ENCODE measurements around the gene B3GALT6.

The B3GALT6 gene

GRCh38 chr1:1232796-1233566, 944 bp downstream of the B3GALT6 start:
- no peak for DNase-seq (ENCODE audit: low read depth)

- no peak for DNase-seq (ENCODE audit: low read depth)
These were observed 1.5 kb downstream of the B3GALT6 start for GRCh38 chr1:1233567-1233892.

DNA sequence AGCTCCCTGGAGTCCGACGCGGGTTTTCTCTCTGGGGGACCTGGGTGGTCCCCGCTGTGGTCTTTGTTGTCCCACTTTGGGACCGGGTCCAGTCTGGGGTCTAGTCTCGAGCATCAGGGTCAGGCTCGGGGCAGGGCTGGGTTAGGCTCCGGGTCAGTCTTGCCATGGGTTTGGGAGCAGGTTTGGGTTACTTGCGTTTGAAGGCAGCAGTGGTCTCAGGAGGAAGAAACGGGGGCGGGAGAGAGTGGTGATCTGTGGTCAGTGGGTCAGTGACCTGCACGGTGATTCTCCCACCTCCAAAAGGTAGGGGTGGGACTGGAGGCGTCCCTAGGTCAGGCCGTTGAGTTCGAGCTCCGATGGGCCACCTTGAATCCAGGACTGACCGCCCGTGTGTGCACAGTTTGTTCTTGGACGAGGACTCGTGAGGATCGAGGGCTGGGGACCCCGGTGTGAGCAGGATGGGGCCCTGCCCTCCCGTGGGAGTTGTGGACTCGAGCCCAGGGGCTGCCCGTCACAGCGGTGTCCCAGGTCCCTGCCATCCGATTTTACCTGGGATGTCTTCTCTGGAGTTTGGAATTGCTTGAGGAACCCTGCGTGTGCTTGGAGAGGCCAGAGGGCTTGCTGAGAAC, 2.3 kb downstream of the B3GALT6 start:
- no peak for DNase-seq (ENCODE audit: low read depth)

DNA sequence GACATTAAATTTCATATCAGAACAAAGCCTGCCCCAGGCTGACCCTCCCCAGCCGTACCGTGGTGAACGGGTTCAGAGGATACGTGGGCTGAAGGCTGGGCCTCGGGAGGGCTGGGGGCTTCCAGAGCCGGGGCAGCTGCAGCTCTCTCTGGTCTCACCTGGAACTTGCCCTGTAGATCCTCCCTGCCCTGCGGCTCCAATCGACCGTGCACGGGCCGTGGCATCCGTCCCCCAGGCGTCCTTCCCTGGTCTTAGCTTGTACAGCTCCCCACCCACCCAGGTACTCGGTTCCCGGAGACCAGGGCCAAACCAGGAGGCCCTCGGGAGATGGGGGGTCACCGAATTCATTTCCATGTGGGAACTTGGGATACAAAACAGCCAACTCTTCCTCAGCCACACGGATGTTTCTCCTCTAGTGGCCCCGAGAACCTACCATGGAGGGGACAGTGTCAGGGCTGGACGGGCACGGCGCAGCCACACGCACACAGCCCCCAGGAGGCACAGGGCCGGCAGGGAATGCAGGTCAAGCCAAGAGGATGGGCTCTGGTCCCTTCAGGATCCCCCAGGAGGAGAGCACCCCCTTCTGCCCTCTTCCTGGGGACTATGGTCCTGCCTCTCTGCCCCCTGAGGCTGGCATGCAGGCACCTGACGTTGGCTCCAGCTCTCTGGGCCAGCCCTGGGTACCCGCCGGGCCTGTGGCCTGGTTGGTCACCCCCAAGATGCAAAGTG, 3.1 kb downstream of the B3GALT6 start:
- DNase-seq (ENCODE audit: low read depth), result no peak

- DNase-seq (ENCODE audit: low read depth), result no peak
These were observed 4.2 kb downstream of the B3GALT6 start for GRCh38 chr1:1236176-1236763.

DNA sequence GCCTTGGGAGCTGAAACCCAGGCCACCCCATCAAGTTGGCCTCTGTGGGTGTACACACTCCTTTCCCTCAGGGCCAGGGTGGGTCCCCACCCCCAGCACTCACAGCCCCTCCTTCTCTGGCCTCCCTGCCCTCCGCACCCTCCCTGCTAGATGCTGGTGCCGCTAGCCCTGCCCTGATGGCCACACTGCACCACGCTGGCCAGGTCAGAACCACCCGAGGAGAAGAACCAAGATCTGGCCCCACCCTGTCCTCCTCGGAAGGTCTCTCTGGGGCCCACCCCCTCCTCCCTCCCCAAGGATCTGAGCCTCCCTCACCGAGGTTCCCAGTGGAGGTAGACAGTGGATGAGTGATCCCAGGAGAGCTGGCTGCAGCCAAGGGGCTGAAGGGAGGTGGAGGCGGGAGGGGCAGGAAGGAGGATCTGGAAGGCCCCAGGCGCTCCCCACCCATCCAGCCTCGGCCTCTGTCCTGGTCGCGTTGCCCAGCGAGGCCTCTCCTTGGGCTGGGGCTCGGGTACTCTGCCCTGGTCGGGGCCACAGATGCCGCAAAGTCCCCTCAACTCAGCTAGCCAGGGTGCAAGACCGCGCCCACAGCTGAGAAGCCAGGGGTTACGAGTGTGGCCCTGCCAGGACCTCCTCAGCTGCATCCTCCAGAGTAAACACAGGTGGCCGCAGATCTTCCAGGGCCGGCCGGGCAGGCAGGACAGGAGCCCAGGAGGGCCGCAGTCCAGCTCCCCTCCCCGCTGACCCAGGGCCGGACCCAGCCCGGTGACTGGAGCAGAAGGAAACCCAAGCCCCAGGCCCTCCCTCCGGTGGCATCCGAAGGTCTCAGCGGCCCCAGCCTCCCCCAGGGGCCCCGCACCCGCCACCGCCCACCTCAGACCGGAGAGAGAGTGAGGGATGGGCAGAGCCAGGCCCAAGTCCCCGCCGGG, 5.2 kb downstream of the B3GALT6 start:
- no peak for DNase-seq (ENCODE audit: low read depth)

DNA sequence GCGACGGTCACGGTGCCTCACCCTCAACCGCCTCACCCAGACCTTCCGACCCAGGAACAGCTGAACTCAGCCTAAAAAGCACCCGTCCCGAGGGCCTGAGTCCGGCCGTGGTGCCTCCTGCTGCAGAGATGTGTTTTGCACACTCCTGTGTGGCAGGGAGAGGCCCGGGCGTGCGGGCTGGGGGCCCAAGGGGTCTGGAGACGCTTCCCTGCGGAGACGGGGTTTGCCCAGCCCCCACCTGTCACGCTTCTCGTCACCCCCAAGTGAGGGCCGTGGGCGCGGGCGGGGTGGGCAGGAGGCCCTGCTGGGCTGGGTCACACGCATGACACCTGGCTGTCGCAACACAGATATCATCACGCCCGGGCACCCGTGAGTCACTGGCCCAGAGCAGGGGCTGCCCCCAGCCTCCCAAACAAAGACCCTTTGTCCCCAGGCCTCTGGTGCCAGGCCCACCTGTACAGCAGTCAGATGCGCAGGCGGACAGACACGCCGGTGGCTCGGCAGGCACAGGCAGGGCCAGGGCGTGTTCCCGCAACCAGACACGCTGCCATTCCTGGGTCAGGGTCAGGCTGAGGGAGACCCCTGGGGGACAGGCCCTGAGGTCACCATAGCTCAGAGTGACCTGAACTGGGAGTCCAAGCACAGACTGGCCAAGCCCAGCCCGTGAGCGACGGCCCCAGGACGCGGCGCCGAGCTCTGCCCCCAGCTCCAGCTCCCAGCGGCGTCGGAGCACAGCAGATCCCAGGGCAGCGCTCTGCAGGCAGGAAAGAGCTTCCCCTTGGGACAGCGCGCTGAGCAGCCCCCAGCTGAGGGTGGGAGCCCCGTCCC, 6.1 kb downstream of the B3GALT6 start:
- DNase-seq (ENCODE audit: low read depth), result no peak

DNA sequence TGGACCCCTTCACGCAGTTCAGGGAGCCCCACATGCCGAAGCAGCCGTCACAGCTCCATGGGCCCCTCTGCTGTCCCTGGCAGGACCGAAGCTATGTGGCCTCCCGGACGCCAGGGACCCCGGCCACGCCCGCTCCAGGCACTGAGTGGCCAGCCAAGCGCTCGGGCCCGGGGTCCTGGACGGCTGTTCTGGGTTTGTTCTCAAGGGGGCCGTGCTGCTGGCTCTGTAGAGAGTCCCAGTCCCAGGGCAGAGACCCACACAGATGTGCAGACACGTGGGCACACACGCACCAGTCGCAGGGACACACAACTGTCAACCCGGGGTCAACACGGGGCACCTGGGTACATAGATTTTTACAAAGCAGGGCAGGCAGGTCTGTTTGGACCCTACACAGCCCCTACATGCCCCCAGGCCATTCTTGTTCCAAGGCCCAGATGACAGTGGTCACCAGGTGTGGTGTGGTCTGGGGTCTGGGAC, 6.7 kb downstream of the B3GALT6 start:
- no peak for DNase-seq (ENCODE audit: low read depth)

DNA sequence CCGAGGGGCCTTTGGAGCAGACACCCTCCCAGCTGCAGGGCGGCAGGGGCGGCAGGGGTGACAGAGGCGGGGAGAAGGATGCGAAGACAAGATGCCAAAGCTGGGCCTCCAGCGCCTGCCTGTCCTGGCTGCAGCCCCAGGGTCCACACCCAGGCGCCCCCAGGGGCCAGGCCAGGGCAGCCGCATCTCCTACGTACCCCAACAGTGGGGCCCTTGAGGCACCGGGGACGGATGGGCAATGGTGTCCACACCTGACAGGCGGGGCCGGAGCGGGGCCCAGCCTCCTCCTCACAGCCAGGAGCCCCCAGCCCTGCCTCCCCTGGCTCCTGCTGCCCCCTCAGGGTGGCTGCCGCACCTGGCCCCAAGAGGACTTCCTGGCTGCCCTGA, 7.2 kb downstream of the B3GALT6 start:
- DNase-seq (ENCODE audit: low read depth), result no peak

DNA sequence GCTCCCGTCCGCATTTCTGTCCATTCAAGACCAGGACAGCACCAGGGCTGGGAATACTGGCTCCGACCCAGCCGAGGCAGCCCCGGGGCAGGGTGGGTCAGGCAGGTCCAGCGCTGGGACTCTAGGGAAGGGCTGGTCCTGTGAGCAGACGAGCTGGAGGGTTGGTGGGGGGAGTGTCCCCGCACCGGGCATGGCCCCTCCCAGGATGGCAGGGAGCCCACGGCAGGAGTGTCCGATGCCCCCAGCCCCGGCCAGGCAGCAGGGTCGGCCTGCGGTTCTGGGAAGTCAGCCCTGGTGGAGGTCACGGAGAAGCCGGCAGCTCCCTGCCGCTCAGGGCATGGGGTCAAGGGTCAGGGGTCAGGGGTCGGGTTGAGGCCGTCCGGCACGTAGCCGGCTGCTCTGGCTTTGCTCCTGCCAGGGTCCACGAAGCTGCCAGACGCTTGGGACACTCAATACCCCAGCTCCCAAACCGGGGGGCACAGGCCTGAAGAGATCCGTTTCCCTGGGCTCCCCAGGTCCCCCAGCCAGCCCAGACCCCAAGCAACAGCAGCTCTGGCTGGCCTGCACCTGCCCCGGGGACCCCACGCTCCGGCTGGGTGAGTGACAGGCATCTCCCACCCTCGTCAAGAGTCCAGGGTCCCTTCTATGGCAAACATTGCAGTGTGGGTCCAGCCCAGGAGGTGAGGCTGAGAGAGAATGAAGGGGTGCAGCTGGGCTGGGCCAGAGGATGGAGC, 7.7 kb downstream of the B3GALT6 start:
- DNase-seq (ENCODE audit: low read depth), result no peak

DNA sequence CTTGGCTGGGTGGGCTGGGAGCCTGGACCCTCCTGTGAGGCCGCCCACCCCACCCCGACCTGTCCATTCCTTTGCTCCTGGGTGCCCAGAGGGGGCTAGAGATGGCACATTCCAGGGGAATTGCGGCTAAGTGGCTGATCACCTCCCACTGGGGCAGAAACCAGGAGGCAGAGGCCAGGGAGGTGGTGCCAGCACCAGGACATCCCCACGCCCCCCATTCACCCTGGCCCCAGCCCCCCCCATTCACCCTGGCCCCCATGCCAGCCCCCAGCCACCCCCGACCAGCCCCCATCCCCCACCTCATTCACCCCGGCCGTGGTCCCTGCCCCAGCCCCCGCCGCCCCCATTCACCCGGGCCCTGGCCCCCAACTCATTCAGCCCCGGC, 8.3 kb downstream of the B3GALT6 start:
- no peak for DNase-seq (ENCODE audit: low read depth)

DNA sequence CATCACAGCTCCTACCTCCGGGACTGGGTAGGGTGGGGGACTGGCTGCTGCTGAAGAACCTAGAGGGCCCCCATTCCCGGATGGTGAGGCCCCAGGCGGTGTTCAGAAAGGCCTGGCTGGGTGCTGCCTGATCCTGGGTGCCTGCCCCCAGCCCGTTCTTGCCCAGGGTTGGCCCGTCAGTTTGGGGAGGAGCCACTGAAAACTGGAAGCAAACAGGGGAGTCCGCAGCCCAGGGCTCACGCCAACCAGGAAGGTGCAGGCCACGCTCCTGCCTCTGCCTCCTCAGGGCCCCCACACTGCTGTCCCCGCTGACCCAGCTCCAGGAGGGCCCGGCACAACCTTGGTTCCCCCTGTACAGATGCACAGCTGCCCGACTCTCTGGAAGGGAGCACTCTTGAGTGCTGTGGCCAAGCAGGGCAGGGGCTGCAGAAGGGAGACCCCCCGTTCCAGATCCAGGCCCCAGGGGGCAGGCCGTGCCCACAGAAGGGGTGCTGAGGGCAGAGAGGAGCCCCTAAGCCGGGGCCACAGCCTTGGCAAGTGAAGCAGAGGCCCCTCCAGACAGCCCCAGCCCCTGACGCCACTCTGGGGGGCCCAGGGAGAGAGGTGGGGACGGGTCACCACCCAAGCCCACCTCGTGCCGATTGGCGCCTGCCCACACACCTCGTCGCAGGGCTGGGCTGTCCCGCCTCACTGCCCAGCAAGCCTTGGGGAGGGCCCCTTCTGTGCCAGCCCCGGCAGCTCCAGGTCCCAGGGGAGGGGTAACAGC, 9.0 kb downstream of the B3GALT6 start:
- DNase-seq (ENCODE audit: low read depth), result no peak

- no peak for DNase-seq (ENCODE audit: low read depth)
These were observed 9.7 kb downstream of the B3GALT6 start for GRCh38 chr1:1241588-1242219.

GRCh38 chr1:1242461-1243265, 10.6 kb downstream of the B3GALT6 start:
- DNase-seq (ENCODE audit: low read depth), result no peak

DNA sequence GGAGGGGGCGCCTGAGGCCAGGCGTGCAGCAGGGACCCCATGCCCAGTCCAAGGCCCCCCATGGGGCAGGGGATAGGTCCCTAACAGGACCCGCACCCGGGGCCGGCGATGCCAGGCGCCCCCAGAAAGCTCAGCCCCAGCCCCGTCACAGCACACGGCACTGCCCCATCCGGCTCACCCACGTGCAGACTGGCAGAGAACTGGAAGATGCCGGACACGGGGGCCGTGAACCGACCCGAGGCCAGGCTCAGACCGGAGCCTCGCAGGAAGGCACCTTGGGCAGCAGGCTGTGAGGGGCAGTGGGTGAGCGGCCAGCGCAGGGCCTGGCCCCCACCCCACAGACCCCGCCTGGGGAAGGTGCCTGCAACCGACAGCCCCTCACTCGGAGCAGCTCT, 11.2 kb downstream of the B3GALT6 start:
- DNase-seq (ENCODE audit: low read depth), result no peak

- DNase-seq (ENCODE audit: low read depth), result no peak
These were observed 11.8 kb downstream of the B3GALT6 start for GRCh38 chr1:1243807-1244191.

DNA sequence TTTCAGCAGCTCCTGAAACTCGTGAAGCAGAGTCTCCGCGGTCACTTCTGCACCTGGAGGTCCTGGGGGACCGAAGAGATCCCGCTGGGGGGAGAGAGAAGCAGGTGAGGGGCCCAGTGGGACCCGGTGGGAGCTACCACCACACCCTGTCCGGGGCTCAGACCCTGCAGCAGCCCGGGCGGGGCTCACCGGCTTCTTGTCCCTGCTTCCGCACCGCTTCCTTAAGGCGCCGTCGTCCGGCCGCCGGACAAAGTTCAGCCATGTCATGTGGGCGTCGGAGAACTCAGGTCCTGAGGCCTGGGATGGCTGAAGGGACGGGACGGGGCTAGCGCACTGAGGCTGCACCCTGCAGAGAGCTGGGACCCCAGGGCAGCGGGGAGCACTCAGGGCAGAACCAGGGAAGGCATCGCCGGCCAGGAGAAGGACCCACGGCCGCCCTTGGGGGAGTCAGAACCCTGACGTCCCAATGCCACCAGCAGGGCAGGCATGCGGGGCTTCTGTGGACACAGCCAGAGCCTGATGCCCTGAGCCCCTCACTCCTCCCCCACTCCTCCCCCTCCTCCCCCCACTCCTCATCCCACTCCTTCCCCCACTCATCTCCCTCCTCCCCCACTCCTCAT, 12.3 kb downstream of the B3GALT6 start:
- no peak for DNase-seq (ENCODE audit: low read depth)
